AG04449 (cell line): Measurements from ENCODE around the gene CHRDL2.

Experiments used
- CTCF ChIA-PET: fragments of 350-600 bp; formaldehyde crosslinking; extraction: SDS; loops from one replicate; lab custom pipeline; 2021; ENCODE audit warnings: antibody characterized with exemption; lab: Yijun Ruan, JAX
- POLR2A ChIA-PET: fragments of 400-600, 350-600 bp; formaldehyde crosslinking; extraction: SDS; loops from one replicate; lab custom pipeline; 2020; ENCODE audit warnings: antibody characterized with exemption, inconsistent platforms; lab: Yijun Ruan, JAX
- DNase-seq: peaks from one replicate; pipeline ENCODE4 v3.0.0-alpha.2; 2010; ENCODE audit warnings: low read depth, low spot score
- H3K4me3 ChIP-seq: 2 replicates; pipeline ENCODE4 v1.5.1; 2011; ENCODE audit warnings: low read depth, mild to moderate bottlenecking, control low read depth, low read length
- CTCF ChIP-seq: IDR thresholded peaks from one replicate; pipeline ENCODE4 v1.5.1; 2011; ENCODE audit warnings: mild to moderate bottlenecking, moderate library complexity, low read length, control low read depth, inconsistent platforms; ENCODE audit not compliant: insufficient read depth; ENCODE audit errors: missing control alignments

The CHRDL2 gene

GRCh38 chr11:74689666-74690065, 41.6 kb downstream of the CHRDL2 start:
- no peak for DNase-seq
- ChIA-PET POLR2A (no interaction called here), CTCF (interaction anchor here (1.0 to 9.0 kb wide), 4 partner anchors 10 to 78 kb away, joined by 3 to 119 read pairs (median 4); no protein-coding TSS in a partner anchor)
- no peak overlapping the region for H3K4me3 ChIP-seq
- no peak for TF ChIP-seq CTCF

GRCh38 chr11:74687237-74688023, 43.8 kb downstream of the CHRDL2 start:
- CTCF ChIA-PET: interaction anchor here (1.1 to 9.0 kb wide), 9 partner anchors 8 to 53 kb away, joined by 3 to 119 read pairs (median 8); no protein-coding TSS in a partner anchor

GRCh38 chr11:74686792-74687191, 44.4 kb downstream of the CHRDL2 start:
- POLR2A ChIA-PET: interaction anchor here (1.1 to 1.4 kb wide), 2 partner anchors 9 to 14 kb away, joined by 3 to 4 read pairs; no protein-coding TSS in a partner anchor
- DNase-seq: no peak

More at GRCh38 chr11:74687237-74688023, 43.8 kb downstream of the CHRDL2 start:
- DNase-seq: no peak
- POLR2A ChIA-PET: interaction anchor here (1.1 to 1.4 kb wide), 2 partner anchors 9 to 15 kb away, joined by 3 to 4 read pairs; no protein-coding TSS in a partner anchor
- H3K4me3 ChIP-seq: no peak overlapping the region
- no peak for TF ChIP-seq CTCF

GRCh38 chr11:74685905-74686304, 45.3 kb downstream of the CHRDL2 start:
- CTCF ChIA-PET: interaction anchor here (1.0 to 9.0 kb wide), 13 partner anchors 8 to 76 kb away, joined by 3 to 119 read pairs (median 8); no protein-coding TSS in a partner anchor
- no peak overlapping the region for H3K4me3 ChIP-seq
- no peak for DNase-seq
- POLR2A ChIA-PET: interaction anchor here (1.4 kb wide), 1 partner anchor 13 kb away, joined by 4 read pairs; no protein-coding TSS in a partner anchor
- TF ChIP-seq CTCF: no peak

More at GRCh38 chr11:74686792-74687191, 44.4 kb downstream of the CHRDL2 start:
- CTCF ChIA-PET: interaction anchor here (1.0 to 9.0 kb wide), 9 partner anchors 9 to 77 kb away, joined by 3 to 119 read pairs (median 8); no protein-coding TSS in a partner anchor
- no peak for TF ChIP-seq CTCF
- H3K4me3 ChIP-seq: no peak overlapping the region

- no peak overlapping the region for H3K4me3 ChIP-seq
- no peak for DNase-seq
- ChIA-PET CTCF (interaction anchor here (1.0 to 5.4 kb wide), 7 partner anchors 9 to 74 kb away, joined by 3 to 56 read pairs (median 5); no protein-coding TSS in a partner anchor), POLR2A (no interaction called here)
- no peak for TF ChIP-seq CTCF
Measured at GRCh38 chr11:74685338-74685737, 45.9 kb downstream of the CHRDL2 start.

GRCh38 chr11:74684661-74685060, 46.6 kb downstream of the CHRDL2 start:
- no peak overlapping the region for H3K4me3 ChIP-seq
- ChIA-PET CTCF (interaction anchor here (1.0 to 5.4 kb wide), 7 partner anchors 8 to 73 kb away, joined by 3 to 56 read pairs (median 5); no protein-coding TSS in a partner anchor), POLR2A (no interaction called here)
- TF ChIP-seq CTCF: no peak
- no peak for DNase-seq
